ENCODE data around the gene SYTL1.

The SYTL1 gene, protein sequence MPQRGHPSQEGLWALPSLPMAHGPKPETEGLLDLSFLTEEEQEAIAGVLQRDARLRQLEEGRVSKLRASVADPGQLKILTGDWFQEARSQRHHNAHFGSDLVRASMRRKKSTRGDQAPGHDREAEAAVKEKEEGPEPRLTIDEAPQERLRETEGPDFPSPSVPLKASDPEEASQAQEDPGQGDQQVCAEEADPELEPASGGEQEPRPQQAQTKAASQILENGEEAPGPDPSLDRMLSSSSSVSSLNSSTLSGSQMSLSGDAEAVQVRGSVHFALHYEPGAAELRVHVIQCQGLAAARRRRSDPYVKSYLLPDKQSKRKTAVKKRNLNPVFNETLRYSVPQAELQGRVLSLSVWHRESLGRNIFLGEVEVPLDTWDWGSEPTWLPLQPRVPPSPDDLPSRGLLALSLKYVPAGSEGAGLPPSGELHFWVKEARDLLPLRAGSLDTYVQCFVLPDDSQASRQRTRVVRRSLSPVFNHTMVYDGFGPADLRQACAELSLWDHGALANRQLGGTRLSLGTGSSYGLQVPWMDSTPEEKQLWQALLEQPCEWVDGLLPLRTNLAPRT

DNA sequence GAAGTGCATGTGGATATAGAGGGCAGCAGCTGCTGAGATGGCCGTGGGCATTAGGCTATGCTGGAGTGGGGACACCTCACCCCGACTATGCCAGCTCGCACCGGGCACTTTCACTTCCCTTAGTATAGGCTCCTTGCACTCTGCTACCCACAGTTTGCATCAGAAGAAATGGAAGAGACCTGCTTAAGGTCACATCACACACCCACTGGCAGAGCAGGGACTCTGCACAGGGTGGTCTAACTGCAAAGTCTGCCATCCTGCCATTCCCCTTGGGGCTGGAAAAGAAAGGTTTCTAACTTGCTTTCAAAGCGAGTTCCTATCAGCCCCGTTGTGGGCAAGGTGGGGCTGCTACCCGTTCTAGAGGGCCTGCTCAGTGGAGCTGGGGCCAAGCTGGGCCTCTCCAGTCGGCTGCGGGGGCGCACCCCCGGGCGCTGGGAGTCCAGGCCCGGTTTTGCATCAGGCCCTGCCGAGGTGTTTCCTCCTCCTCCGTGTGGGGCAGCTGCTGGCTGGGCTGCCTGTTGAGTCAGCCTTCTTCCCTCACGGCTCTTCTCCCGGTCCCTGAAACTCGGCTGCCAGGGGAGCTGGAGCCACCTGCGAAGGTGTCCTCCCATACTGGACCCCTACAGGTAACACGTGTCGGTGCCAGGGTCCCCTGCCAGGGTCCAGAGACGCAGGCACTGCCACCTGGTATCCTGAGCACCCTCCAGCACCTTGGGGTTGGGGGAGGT lies at the start of gene SYTL1:
Gene SYTL1, plus strand, starts transcription at position 498 of the 728 bp plus-strand sequence. CDS start 3,313 bp downstream, outside the sequence.
- DNase-seq = no peak

DNA sequence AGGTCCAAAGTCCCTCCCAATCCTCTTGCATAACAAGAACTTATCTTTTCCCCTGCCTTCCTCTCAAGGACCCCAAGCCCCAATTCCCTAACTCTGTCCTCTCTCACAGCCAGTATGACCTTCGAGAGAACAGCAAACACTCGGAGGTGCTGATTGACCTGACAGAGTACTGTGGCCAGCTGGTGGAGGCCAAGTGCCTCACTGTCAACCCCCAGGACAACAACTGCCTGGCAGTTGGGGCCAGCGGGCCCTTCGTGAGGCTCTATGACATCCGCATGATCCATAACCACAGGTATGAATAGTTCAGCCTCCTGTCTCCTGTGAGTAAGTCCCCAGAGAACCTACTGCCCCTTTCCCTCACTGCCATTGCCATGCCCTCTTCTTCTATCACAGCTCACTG lies 49.7 kb upstream of the SYTL1 start:
- no peak for DNase-seq

DNA sequence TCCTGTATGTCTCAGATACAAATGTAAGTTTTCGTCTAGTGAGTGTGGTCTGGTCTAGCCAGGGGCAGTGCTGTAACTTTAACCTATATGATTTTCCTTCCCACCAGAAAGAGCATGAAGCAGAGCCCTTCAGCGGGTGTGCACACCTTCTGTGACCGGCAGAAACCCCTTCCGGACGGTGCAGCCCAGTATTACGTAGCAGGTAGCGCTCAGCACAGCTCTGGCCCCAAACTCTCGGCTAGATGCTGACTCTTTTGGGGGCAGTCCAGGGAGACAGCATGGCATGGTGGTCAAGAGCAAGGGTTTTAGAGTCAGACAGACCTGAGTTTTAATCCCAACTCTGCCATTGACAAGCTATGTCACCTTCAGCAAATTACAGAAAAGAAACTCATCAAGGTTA lies 47.9 kb upstream of the SYTL1 start:
- no peak for DNase-seq

DNA sequence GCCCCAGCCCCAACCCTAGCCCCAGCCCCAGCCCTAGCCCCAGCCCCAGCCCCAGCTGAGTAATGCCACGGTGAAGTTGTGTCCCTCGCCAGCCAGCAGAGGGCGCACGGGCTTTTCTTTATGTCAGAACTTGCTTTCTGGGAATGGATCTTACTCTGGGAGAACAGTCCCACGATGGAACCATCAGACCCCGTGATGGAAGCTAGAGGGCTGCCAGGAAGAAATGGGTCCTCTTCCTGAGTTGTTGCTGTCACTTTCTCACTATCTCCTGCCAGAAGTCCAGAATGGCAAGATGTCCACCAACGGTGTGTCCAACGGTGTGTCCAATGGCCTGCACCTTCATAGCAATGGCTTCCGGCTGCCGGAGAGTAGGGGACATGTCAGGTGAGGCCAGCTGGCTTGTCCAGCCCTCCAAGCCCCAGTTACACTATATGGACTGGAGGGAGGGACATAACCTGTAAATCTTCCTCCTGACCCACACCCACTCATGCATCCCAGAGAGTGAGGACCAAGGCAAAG lies 45.0 kb upstream of the SYTL1 start:
- DNase-seq = no peak

DNA sequence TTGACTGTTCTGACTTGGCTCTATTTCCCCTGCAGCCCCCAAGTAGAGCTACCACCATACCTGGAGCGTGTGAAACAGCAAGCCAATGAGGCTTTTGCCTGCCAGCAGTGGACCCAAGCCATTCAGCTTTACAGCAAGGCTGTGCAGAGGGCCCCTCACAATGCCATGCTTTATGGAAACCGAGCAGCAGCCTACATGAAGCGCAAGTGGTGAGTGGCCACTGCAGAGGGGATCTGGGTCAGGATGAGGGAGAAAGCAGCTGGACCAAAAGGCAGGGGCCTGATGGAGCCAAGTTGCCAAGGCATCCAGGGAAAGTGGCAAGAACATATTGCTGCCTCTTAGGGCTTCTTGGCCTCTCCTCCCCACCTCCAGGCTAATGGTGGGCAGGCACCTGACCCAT lies 43.9 kb upstream of the SYTL1 start:
- DNase-seq = no peak

DNA sequence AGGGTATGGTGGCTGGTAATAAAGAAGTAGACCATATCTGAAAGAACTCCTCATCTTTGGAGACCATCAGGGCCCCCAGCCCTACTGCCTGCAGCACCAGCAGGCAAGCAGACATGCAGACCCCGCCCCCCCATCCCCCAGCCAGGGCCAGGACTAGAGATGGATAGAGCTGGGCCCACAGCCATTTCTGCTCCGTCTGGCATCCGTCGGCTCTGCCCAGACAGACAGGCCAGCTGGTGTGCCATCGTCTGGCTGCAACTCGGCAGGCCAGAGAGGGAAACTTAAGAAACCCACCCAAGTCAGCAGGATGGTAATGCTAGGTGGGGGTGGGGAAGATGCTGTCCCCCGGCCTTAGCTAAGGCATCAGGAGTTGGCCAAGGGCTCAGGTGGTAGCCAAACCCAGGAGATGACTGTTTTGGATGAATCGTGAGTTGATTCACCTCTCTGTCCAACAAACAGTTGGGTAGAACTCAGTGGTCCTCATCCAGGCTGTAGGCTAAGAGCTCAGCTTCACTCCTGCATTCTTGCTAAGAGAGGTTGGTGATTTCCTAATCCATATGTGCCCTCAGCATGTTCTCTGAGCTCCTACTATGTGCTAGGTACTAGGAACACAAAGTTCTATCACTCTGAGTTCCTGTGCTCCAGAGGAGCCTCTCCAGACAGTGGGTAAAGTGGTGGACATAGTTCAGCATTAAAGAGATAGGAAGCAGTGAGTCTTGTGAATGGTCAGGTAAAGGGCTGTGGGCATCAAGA lies 43.0 kb upstream of the SYTL1 start:
- no peak for DNase-seq

DNA sequence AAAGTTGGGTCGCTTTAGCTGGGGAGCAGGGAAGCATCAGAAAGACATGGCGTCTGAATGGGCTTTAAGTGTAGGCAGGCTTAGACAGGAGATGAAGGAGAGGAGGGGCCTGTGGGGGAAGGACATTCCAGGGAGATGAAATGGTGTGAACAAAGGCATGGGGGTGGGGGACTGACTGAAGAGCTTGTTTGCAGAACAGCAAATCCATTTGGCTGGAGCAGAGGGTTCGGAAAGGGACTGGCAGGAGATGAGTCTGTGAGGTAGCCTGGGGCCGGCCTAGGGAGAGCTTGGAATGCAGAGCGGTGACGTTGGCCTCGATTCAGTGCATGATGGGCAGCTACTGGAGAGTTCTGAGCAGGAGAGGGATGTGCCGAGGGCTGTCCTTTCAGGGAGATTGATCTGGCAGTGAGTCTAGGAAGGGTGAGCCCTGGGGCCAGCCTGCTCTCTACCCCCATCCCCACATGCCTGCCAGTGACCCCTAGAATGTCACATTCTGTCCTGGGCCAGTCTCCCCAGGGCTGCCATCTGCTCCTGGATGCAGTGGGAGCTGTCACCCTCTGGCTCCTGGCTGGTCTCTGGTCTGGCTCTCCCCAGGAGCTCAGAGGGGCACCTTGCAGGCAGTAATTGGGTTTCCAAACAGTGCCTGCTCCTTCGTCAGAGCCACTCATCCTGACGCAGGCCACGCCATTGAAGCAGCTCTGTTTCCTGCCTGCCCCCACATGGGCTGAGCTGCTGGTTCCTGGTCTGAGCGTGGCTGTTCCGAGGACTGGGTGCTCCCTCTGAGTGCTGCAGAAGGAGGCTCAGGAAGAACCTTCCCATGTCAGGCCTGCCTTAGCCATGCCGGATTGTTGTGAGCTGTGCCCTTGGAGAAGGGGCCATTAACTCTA lies 42.2 kb upstream of the SYTL1 start:
- no peak for DNase-seq

DNA sequence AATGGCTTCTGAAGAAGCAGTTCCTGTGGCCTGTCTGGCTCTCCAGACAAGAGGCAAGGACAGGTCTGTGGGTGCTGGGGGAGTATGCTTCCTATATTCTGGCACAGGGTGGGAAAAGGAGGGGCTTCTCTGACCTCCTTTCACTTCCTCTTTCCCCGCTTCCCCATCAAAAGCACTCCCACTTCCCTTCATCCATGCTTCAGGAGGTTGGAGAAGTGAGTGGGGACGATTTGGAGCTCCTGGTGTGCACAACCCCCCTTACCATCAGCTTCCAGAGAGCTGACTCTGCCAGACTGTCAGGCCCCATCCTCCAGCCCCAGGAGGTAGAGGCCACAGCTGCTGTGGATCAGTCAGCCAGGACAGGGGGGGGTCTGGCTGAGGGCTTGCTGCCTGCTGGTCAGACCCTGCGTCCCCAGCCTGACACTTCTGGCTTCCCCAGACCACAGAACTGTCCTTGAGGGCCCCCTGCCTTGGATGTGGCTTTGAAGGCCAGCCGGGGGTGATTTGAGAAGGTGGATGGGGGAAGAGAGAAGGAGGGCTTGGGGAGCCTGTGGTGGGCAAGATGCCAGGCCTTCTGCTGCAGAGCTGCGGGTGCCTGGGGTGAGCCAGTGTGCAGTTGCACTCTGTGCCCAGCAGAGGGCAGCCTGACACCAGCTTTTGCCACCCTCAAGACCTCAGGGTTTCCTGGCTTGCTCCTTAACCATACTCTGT lies 41.3 kb upstream of the SYTL1 start:
- no peak for DNase-seq

DNA sequence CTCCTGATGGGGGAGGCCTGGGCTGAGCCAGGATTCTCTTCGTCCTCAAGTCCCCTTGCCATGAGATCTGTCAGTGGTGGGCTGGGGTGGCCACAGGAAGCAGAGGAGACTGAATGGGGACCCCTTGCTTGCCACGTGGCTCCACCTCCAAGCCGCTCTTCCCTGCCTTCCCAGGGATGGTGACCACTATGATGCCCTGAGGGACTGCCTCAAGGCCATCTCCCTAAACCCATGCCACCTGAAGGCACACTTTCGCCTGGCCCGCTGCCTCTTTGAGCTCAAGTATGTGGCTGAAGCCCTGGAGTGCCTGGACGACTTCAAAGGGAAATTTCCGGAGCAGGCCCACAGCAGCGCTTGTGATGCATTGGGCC lies 40.8 kb upstream of the SYTL1 start:
- DNase-seq = no peak

DNA sequence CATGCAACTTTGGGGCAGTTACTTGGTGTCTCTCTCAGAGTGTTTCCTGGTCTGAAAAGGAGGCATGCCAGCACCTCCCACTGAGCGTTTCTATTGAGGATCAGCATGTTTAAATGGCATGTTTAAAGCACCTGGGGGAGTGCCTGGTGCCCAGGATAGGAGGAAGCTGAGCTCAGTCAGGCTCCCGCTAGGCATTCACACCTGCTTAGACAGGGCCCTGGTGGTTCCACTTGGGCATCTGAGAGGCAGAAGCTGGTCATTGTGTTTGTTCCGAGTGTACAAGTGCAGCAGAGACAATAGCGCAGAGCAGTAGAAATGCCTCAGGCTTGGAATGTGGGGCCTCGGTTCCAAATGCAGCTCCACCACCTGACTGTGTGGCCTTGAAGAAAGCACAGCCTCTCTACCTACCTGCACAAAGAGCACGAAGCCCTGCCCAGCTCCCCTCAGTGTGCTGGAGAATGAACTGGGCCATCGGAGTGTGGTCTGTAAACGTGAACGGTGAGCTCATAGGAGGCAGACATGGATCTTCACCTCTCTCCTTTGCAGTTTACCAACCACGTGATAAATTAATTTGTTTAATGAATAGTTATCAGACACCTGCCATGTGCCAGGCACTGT lies 40.1 kb upstream of the SYTL1 start:
- DNase-seq = no peak

DNA sequence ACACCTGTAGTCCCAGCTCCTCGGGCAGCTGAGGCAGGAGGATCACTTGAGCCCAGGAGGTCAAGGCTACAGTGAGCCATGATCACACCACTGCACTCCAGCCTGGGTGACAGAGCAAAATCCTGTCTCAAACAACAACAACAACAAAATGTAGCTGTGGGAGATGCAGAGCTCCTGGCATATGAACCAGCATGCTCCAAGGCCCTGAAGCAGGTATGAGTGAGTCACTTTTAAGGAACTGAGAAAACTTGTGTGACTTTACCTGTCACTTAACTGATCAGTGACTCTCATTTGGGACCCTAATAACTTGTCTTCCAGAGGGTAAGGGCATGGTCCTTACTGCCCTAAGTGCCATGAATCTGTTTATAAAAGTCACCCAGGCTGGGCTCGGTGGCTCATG lies 39.2 kb upstream of the SYTL1 start:
- DNase-seq = no peak

DNA sequence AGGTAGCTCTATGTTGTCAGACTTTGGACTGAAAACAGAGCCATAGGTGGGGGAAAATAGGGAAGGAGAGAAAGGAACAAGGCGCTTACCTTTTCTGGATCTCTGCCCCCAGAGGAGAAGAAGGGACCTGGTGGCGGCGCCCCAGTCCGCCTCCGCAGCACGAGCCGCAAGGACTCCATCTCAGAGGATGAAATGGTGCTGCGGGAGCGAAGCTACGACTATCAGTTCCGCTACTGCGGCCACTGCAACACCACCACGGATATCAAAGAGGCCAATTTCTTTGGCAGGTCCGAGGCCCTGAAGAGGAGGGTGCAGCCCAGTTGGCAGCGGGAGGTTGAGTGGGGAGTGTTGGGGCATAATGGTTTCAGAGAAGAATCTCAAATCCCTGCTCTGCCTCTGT lies 38.3 kb upstream of the SYTL1 start:
- DNase-seq = no peak

DNA sequence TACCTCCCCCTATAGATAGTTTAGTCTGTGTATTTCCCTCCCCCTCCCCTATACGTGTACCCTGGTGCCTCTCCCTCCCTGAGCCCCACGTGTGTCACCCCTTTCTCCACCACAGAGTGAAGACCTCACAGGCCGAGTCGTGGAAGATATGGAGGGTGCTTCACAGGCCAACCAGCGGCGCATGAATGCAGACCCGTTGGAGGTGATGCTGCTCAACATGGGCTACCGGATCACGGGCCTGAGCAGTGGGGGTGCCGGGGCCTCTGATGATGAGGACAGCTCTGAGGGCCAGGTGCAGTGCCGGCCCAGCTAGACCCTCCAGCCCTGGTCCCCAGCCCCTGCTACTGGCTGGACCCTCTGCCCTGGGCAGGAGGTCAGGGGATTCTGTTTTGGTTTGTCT lies 35.8 kb upstream of the SYTL1 start:
- no peak for DNase-seq

DNA sequence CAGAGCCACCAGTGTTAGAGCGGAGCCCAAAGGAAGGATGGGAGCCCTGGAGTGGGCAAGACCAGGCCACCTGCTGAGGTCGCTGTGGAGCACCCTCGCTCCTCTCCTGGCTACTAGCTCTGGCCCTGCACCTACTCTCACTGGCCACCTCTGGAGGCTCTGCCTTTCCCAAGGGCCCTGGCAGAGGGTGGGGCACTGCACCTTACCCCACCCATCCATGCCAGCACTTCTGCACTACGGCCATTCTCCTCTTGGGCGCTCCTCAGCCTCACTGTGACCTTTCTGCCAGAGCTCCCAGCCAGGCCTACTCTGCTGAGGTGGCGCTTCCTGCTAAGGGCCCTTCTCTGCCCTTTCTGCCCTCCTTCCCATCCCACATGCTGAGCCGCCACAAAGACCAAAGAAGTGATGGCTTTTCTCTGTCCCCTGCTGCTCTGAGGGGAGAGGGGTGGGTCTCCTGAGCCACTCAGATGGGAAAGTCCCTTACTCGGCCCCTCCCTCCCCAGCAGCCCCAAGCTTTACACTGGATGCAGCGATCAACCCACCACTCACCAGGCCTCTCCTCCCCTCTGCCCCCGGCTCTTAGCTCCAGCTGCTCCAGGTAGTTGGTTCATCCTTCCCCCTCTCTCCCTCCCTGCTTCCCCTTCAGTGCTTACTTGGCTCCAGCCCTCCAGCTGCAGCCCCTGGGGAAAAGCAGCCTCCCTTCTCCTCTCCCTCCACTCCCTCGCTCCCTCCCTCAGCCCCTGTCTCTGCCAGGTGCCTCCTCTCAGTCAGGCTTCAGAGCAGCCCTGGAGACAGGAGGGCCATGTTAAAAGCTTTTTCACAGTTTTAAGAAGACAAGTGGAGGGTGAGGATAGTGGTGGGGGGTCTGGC lies 34.7 kb upstream of the SYTL1 start:
- no peak for DNase-seq

DNA sequence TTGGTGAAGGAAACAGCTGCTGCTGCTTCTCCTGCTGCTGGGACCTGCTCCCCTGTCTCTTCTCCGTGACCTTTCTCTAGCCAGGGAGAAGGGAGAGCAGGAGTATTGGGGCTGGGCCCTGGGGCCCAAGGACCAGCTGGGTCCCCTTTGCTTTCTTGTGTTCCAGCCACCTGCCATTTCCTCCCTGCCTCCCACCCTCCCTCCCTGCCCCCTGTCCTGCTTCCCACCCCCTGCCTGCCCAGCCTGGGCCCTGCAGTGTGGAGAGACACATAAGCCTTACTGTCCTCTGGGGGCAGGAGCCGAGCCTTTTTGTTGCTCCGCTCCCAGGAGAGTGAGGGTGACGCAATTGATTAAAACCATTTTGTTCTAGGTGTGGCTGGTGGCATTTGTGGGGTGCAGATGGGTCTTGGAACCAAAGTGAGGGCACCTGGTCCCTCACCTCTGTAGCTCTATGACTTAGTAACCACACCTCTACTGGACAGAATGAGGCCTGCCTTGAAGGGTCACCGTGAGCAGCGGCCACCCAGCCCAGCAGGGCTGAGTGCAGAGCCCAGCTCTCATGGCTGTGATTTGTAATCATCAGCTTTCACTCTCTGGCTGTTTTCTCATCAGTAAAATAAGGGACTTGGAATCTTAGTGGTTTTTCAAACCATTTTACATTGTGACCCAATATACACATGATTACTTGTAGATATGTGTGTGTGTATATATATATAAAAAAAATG lies 33.8 kb upstream of the SYTL1 start:
- no peak for DNase-seq

DNA sequence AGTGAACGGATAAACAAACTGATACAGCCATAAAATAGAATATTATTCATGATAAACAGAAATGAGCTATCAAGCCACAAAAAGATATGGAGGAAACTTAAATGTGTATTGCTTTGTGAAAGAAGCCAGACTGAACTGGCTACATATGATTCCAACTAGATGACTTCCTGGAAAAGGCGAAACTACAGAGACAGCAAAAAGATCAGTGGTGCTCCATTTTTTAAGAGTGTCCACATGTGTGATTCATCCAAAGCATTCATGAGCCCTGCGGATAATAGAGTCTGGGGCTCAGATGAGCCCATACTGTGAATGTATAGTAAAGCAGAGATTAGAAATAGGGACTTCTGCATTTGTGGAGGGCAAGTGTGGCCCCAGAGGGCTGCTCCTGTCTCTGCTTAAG lies 27.7 kb upstream of the SYTL1 start:
- DNase-seq = no peak

DNA sequence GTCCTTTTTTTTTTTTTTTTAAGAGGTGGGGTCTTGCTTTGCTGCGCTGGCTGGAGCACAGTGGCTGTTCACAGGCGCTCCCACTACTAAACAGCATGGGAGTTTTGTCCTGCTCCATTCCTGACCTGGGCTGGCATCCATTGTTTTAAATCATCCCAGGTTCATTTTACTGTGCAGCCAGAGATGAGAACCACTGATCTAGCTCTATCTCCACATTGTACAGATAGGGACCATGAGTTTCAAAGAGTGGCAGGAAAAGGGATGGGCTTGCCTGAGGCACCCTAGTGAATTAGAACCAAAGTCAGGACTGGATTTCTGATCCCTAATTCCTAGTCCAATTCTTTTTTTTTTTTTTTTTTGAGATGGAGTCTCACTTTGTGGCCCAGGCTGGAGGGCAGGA lies 27.1 kb upstream of the SYTL1 start:
- no peak for DNase-seq

DNA sequence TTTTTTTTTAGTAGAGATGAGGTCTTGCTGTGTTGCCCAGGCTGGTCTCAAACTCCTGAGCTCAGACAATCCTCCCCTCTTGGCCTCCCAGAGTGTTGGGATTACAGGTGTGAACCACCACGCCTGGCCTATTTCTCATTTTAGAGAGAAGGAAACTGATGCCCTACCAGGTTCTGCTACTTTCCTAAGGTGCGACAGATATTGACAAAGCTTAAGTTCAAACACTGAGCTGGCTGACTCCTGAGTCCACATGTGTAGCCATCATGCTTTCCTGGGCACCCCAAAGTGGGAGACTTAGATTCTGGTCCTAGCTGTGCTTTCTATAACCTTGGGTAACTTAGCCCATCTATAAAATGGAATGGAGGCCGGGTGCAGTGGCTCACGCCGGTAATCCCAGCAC lies 25.0 kb upstream of the SYTL1 start:
- DNase-seq = no peak

DNA sequence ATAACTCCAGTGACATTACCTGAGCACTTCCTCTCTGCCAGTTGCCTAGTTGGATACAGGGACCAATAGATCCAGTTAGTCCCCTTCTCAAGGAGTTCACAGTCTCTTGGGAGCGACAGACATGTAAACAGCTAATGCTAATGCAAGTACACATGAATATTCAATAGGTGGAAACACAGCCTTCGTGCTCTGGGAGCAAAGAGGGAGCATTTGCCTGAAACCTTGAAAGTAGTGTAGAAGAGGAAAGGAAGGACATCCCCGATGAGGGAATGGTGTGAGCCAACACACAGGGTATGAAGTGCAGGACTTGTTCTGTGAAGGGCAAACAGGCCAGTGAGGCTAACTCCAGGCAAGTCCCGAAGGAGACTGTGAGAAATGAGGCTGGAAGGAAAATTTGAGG lies 23.7 kb upstream of the SYTL1 start:
- DNase-seq = no peak
